Fibroblast of peridontal ligament (primary cell): ENCODE data around the gene SF3A2.
"Not testable (repeated sequence)": the region's sequence is repeated elsewhere in the genome, so short reads cannot be mapped to it uniquely, and the experiment has no call there.

Experiments
- DNase-seq: peaks from one replicate; pipeline ENCODE4 v3.0.0-alpha.2; 2010; ENCODE audit errors: extremely low read depth

The SF3A2 gene

GRCh38 chr19:2236314-2237050 lies at the start of gene SF3A2, which contains the start of gene PLEKHJ1:
TSS of gene SF3A2 (plus strand) at chr19:2236824. CDS start at chr19:2243419, 6,595 bp downstream.
TSS of gene PLEKHJ1 (minus strand) at chr19:2236329. CDS start at chr19:2236248, 81 bp downstream.
- DNase-seq, result peak; percentile 97

- DNase-seq, result no peak
Measured at GRCh38 chr19:2187159-2187558, 49.5 kb upstream of the SF3A2 start.

GRCh38 chr19:2188708-2189385 lies 47.8 kb upstream of the SF3A2 start:
- peak; percentile 48 for DNase-seq

- no peak for DNase-seq
Measured at GRCh38 chr19:2189880-2190279, 46.7 kb upstream of the SF3A2 start.

GRCh38 chr19:2190848-2191455 lies 45.7 kb upstream of the SF3A2 start:
- no peak for DNase-seq

- no peak for DNase-seq
Measured at GRCh38 chr19:2191456-2192310, 44.9 kb upstream of the SF3A2 start.

GRCh38 chr19:2192862-2193261 lies 43.8 kb upstream of the SF3A2 start:
- no peak for DNase-seq

GRCh38 chr19:2193807-2194206 lies 42.8 kb upstream of the SF3A2 start:
- no peak for DNase-seq

- DNase-seq, result no peak
Measured at GRCh38 chr19:2194513-2195078, 42.0 kb upstream of the SF3A2 start.

- no peak for DNase-seq
Measured at GRCh38 chr19:2195361-2195760, 41.3 kb upstream of the SF3A2 start.

- no peak for DNase-seq
Measured at GRCh38 chr19:2195914-2196313, 40.7 kb upstream of the SF3A2 start.

- no peak for DNase-seq
Measured at GRCh38 chr19:2197270-2197669, 39.4 kb upstream of the SF3A2 start.

GRCh38 chr19:2198317-2198716 lies 38.3 kb upstream of the SF3A2 start:
- DNase-seq, result no peak

- DNase-seq, result no peak
Measured at GRCh38 chr19:2199215-2199614, 37.4 kb upstream of the SF3A2 start.

GRCh38 chr19:2199861-2200623 lies 36.6 kb upstream of the SF3A2 start:
- DNase-seq, result no peak

- not testable (repeated sequence) for DNase-seq
Measured at GRCh38 chr19:2200624-2201294, 35.9 kb upstream of the SF3A2 start.

- no peak for DNase-seq
Measured at GRCh38 chr19:2201473-2202148, 35.0 kb upstream of the SF3A2 start.

- no peak for DNase-seq
Measured at GRCh38 chr19:2202366-2202765, 34.3 kb upstream of the SF3A2 start.

- DNase-seq, result no peak
Measured at GRCh38 chr19:2207008-2207407, 29.6 kb upstream of the SF3A2 start.
